Activated CD8-positive, alpha-beta memory T cell treated with anti-CD3 and anti-CD28 coated beads, Interleukin-2, amount 50 U/mL, for 24 hours (primary cell): ENCODE results near the gene LUZP1.

ENCODE experiments used
- DNase-seq: peaks from one replicate; pipeline ENCODE4 v3.0.0-alpha.2; 2020; ENCODE audit errors: extremely low read depth

The LUZP1 gene

DNA sequence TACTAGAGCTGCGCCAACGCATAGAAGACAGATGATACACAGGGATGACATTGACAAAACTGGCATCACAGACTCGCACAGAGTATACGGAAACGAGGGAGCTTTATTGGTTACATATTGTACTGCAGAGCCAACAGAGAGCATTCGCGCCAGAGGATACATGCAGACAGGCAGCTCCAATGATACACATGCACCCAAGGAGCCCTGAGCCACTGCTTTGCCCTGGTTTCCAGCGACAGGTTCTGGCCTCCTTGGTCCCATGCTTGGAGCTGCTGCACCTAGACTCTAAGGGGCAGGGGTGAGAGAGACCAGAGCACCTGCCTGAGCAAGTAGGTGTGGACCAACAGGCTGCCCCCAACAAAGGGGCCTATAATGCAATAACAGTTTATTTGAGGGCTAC is 83.8 kb downstream of the LUZP1 start:
- DNase-seq = no peak

GRCh38 chr1:23083714-23084480 is 84.8 kb downstream of the LUZP1 start:
- no peak for DNase-seq

DNA sequence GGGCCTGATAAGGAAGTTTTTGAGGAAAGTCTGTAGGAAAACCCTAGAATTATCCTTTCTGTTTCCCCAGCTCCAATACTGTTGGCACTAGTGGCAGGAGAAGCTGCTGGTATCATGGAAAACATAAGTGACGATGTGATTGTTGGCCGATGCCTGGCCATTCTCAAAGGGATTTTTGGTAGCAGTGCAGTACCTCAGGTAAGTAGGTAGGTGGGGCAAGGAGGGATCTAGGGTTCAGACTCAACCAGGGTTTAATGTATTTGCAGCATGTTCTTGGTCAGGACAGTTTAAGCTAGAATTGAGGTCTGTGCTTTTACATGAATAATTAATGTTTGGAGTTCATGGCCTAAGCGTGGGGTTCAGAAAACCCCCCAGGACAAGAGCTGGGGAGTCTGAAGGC is 87.3 kb downstream of the LUZP1 start:
- DNase-seq = no peak

DNA sequence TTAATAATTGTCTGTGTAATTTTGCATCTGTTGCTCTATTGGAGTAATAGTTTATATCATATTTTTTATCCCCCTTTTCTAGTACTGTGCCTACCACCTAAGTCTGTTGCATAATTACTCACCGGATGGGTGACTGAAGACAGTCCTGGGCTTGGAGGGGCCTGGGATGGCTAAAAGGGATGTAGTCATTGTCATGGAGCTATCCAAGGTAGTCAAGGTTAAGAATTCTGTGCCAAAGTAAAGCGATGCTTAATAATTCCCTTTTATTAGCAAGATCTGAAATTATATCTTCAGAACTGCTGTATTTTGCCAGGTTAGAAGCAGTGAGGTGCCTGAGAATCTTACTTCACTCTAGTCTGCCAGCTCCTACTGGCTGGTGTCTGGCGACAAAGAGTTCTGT is 87.8 kb downstream of the LUZP1 start:
- no peak for DNase-seq

DNA sequence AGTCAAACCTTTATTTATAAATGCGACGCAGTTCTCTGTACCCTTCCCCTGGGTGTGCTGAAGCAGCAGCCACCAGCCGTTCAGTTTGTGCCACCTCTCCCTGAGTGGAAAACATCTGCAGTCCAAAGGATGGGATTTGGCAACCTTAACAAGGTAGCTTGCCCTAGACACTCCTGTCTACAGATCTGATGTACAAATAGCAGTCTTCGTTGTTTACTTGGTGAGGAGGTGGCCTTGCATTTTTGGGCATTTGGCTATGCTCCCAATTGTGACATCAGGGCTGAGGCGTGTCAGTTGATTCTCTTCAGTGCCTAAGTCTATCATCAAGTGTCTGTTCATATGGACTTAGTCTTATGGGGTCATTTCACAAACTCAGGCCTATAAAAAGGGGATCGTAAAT is 89.6 kb downstream of the LUZP1 start:
- no peak for DNase-seq

DNA sequence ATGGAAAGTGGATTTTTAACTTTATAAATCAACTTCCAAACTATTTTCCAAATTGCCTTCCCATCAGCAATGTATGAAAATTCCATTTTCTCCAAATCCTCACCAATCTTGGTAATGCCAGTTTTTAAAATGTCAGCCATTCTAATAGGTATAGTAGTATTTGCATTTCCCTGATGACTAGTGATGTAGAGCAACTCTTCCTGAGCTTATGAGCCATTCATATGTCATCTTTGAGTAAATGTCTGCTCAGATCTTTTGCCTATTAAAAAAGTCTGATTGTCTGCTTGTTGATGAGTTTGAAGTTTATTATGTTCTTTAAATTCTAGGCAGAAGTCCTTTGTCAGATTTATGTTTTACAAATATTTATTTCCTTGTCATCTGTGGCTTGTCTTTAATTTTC is 94.6 kb downstream of the LUZP1 start:
- DNase-seq = no peak

- DNase-seq = no peak
These were observed 99.0 kb downstream of the LUZP1 start for GRCh38 chr1:23069675-23070074.

DNA sequence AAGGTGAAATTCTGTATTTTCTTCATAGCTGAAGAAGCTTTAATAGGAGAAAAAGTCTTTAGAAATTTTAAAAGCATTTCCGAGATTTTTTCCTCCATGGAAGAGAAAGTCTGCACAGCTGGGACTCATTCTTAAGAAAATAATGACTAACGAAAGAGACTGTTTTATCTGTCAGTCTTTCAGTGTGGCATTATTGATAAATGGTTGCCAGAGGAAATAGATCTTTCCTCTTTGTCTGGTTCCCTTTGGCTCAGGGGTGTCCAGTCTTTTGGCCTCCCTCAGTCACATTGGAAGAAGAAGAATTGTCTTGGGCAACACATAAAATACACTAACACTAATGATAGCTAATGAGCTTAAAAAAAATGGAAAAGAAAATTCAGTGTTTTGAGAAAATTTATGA is 99.5 kb downstream of the LUZP1 start:
- no peak for DNase-seq

GRCh38 chr1:23066075-23066474 is 102.6 kb downstream of the LUZP1 start:
- DNase-seq = no peak

DNA sequence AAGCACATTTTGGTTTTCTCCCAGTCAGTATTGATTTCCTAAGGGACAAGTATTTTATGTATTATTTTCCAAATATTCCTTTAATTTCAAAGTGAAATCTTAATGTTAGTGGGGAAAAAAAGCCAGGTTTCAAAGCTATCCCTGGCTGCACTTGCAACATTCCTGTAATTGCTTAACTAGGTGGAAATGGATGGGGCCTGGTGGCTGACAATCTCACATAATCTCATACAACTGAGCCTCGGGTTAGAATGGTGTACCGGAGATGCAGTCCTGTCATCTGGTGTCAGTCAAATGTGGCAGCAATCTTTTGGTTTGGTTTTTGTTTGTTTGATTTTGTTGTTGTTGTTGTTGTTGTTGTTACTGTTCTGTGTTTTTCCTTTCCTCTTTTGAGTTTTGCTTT is 103.3 kb downstream of the LUZP1 start:
- no peak for DNase-seq

- DNase-seq = no peak
These were observed 106.4 kb downstream of the LUZP1 start for GRCh38 chr1:23062271-23062670.

DNA sequence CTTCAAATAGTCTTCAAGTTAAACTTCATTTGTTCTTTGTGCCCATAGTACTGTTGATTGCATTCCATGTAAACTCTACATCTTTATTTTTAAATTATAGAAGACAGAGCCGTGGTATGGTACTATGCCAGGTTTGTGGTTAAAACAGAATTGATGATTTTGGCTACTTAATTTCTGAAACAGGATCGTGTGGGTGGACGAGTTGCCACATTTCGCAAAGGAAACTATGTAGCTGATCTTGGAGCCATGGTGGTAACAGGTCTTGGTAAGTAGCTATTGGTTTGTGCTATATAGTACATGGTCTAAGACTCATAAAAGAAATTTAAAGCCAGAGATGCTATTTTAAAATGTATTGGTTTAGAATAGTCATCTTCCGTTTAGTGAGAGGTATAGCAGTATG is 111.4 kb downstream of the LUZP1 start:
- no peak for DNase-seq

DNA sequence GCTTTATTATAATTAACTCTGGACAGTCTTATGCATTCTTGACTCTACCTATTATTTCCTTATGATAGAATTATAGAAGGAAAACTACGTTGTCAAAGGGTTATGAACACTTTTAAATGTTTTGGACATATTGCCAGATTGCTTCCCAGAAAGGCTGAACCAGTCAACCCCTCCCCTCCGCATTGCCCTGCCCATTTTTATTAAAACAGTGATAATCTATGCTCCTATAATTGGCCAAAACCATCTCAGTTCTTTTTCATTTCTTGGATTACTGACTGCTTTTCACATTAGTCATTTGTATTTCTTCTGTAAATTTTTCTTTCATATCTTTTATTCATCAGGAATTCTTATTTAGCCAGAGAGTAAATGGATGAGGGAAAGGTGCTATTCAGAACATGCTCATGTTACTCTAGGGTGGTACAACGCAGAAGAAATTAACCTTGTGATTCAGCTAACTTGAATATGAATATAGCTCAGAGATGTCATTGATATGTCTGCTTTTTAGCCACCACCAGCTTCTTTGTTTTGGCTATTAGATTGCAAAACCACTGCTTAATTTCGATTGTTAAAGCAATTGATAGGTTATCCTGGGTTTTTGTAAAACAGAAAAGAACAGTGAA is 117.3 kb downstream of the LUZP1 start:
- DNase-seq = no peak

DNA sequence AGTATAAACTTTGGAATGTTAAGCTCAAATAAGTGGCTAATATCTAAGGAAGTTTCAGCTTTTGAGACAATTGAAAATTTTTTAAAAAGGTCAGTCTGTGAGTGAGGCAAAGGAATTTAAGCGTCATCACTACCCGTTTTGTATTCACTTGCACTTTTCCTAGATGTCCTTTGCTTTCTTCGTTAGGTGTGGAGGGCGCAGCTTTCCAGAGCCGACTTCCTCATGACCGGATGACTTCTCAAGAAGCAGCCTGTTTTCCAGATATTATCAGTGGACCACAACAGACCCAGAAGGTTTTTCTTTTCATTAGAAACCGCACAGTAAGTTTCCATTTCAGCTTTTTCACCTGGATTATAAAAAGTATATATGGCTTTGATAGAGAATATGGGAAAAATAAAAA is 118.5 kb downstream of the LUZP1 start:
- no peak for DNase-seq

GRCh38 chr1:23044035-23044434 is 124.6 kb downstream of the LUZP1 start:
- DNase-seq = no peak

GRCh38 chr1:23040509-23040908 is 128.1 kb downstream of the LUZP1 start:
- DNase-seq = no peak

DNA sequence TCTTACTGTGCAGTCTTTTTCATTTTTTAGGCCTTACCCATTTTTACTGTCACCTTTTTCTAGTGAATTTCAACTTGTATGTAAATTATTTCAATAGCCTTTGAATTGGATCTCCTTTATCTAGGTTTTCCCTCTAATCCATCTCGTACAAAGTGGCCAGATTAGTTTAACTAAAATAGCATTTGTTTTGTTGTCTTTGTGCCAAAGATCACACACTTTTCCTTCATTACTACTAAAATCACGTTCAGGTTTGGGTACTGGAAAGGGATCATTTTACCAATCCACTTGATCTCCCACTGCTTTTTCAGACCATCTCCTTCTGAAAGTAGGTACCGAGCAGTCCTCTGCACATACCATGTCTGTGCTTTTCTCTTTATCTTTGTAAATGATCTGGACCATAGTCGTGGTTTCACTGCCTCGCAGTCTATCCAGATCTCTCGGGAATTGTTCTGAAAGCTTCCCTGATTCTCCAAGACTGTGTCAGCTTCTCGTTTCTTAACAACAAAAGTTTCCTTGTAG is 129.3 kb downstream of the LUZP1 start:
- DNase-seq = no peak

DNA sequence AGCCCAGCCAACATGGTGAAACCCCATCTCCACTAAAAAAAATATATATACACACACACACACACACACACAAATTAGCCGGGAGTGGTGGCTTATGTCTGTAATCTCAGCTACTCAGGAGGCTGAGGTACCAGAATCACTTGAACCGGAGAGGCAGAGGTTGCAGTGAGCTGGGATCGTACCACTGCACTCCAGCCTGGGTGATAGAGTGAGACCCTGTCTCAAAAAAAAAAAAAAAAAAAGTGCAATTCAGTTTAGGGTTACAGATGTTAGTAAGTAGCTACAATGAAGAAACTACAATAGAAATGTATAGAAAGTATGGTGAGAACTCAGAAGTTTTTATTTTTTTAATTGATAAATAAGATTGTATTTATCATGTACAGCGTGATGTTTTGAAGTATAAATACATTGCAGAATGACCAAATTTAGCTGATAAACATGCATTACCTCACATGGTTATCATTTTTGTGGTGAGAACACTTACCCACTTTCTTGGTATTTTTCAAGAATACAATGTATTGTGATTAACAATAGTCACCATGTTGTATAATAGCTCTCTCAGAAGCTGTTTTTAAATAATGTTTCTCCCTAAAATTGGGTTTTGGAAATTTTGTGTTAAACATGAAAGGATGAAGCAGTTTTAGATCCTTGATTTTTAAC is 131.4 kb downstream of the LUZP1 start:
- DNase-seq = no peak

- DNase-seq = no peak
These were observed 132.7 kb downstream of the LUZP1 start for GRCh38 chr1:23035823-23036452.
